Measurements from ENCODE around the gene PHF20.
"Not testable (repeated sequence)": the region's sequence is repeated elsewhere in the genome, so short reads cannot be mapped to it uniquely, and the experiment has no call there.

PHF20 gene

DNA sequence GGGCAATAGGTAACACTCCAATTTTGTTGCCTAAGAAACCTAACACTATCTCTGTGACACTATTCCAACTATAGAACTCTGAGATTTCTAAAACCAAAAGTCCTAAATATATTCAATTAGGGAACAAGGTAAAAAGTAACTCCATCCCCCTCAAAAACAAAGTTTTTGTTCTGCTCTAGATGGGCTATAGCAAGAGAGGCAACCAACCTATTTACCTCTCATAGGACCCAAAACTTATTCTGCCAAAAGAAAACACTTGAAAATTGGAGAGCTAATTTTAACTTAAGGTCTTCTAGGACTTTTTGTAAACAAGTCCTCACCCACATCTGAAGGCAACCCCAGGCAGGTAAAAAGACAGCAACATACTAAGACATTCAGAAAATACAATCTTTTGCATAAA is 37.4 kb upstream of the PHF20 start:
- H3K4me3 Mint-ChIP-seq: no peak overlapping the region

DNA sequence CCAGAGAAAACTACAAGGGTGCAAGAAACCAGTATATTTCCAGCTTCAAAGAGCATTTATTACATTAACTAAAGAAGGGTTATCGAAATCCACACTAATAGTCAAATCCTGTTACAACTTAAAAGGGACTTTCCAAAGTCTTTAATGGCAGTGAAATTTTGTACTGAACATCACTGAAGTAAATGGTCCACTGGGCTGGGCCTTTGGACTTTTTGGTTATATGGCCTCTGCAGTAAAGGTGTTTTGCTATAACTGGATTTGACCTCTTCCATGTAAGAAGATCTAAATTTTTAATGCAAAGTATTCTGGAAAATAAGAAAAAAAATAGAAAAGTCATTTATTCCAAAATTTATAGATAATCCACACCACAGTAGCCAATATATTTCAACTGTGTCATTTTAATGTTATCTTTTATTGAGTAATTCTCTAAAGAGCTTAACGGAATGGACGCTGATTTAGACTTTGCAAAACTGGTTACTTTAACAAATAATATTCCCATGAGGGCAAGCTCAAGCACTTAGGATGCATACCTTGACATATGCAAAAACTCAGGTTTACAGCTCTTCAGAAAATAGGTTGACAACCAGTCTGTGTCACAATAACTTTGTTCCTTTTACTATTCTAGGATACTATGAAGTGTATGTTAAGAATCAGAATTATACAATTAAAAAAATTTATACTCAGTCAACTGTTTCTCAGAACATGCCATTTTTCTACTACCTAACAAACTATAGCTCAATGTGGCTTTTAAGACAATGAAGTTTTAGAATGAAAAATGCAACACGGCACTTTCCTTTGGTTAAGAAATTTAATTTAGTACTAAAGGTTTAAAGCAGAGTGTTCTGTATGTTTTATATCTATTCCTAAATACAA is 36.8 kb upstream of the PHF20 start:
- Mint-ChIP-seq H3K9me3 (no peaks in the 10 kb centered on the region), H3K4me1 (ENCODE audit: low read depth) (peaks cover 36% of the 10 kb centered on the region), H3K4me3 (no peak overlapping the region), H3K27me3 (no peaks in the 10 kb centered on the region), H3K27ac (no peak overlapping the region), H3K36me3 (ENCODE audit: low read depth) (peaks cover 93% of the 10 kb centered on the region)
- intact Hi-C loops (cut with micrococcal nuclease): loop anchor here (10.0 kb wide), 1 partner anchor 150 kb away; no protein-coding TSS in a partner anchor

More for the DNA sequence above, 37.4 kb upstream of the PHF20 start:
- Mint-ChIP-seq H3K4me1 (ENCODE audit: low read depth) (peaks cover 32% of the 10 kb centered on the region), H3K36me3 (ENCODE audit: low read depth) (peaks cover 93% of the 10 kb centered on the region), H3K27ac (no peak overlapping the region), H3K9me3 (no peaks in the 10 kb centered on the region), H3K27me3 (no peaks in the 10 kb centered on the region)
- intact Hi-C loops (cut with micrococcal nuclease): loop anchor here (10.0 kb wide), 1 partner anchor 150 kb away; no protein-coding TSS in a partner anchor

DNA sequence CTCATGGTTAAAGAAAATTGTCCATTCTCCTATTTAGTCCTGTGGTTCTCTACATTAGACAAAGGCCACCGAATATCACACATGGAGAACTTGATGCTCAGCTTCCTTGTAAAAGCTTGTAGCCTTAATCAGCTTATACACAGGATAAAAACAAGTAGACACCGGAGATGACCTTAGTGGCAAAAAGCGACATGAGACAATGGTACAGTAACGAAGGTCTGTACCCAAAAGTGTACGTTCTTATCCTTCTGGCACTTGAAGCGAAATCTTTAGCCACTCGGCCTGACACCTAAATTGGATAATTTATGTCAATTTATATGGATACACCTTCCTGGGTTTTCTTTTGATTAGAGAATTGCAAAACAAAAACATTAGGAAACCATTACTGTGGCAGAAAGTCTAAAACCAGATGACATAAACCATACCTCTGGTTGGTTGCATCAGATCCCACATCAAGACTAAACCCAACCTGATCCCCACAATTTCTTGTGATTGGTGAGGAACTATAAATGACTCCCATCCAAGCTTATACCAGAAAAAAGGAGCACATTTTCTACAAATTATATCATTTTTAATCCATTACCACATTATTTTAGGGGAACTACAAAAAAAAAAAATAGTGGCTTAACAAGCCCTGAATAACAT is 35.9 kb upstream of the PHF20 start:
- no peak overlapping the region for H3K4me3 Mint-ChIP-seq
- no peaks in the 10 kb centered on the region for H3K27me3 Mint-ChIP-seq
- H3K36me3 Mint-ChIP-seq (ENCODE audit: low read depth): peaks cover 93% of the 10 kb centered on the region
- H3K9me3 Mint-ChIP-seq: no peaks in the 10 kb centered on the region
- no peak overlapping the region for H3K27ac Mint-ChIP-seq
- intact Hi-C loops (cut with micrococcal nuclease): loop anchor here (10.0 kb wide), 1 partner anchor 149 kb away; no protein-coding TSS in a partner anchor
- peaks cover 41% of the 10 kb centered on the region for H3K4me1 Mint-ChIP-seq (ENCODE audit: low read depth)

DNA sequence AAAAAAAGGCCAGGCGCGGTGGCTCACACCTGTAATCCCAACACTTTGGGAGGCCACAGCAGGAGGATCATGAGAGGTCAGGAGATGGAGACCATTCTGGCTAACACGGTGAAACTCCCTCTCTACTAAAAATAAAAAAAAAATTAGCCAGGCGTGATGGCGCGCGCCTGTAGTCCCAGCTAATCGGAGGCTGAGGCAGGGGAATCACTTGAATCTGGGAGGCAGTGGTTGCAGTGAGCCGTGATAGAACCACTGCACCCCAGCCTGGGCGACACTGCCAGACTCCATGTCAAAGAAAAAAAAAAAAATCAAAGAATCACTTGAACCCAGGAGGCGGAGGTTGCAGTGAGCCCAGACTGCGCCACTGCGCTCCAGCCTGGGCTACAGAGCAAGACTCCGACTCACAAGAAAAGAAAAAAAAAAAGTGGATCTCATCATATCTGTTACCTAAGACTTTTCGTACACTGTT is 33.9 kb upstream of the PHF20 start:
- intact Hi-C loops (cut with micrococcal nuclease): loop anchor here (10.0 kb wide), 1 partner anchor 147 kb away; no protein-coding TSS in a partner anchor
- Mint-ChIP-seq H3K9me3 (no peaks in the 10 kb centered on the region), H3K36me3 (ENCODE audit: low read depth) (peaks cover 96% of the 10 kb centered on the region), H3K4me1 (ENCODE audit: low read depth) (peaks cover 46% of the 10 kb centered on the region), H3K27me3 (no peaks in the 10 kb centered on the region), H3K4me3 (no peak overlapping the region), H3K27ac (no peak overlapping the region)

DNA sequence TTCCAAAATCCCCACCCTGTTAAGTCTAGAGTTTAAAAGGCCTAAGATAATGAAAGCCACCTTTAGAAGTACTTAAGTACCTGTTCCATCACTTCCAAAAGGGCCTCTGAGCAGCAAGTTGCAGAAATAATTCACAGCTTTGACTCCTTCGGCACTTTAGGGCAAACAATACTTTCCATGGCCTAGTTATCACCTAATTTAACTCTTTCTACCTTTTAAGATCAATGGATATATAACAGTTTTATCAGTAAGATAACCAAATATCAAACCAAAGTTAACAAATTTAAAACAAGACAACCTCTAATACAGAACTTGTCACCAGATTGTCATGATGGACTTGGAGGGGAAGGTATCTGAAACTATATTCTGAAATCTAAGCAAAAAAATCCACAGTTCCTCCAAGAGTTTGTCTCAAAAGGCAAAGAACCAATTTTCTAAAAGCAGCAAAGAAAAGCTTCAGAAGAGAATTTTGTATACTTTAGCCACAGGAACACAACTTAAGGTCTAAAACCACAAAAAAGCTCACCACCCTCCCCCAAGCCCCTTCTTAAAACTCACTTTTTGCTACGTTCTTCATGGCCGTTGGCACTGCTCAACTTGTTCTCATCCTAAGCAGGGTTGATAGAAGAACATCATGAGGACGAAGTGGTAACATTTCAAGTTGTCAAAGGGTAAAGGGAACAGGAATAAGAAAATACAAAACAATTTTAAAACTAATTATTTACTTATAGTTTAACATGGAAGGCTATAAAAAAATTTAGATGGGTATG is 33.2 kb upstream of the PHF20 start:
- no peaks in the 10 kb centered on the region for H3K27me3 Mint-ChIP-seq
- no peaks in the 10 kb centered on the region for H3K9me3 Mint-ChIP-seq
- H3K4me3 Mint-ChIP-seq: no peak overlapping the region
- H3K4me1 Mint-ChIP-seq (ENCODE audit: low read depth): peaks cover 46% of the 10 kb centered on the region
- peaks cover 93% of the 10 kb centered on the region for H3K36me3 Mint-ChIP-seq (ENCODE audit: low read depth)
- intact Hi-C loops (cut with micrococcal nuclease): loop anchor here (10.0 kb wide), 1 partner anchor 146 kb away; no protein-coding TSS in a partner anchor
- no peak overlapping the region for H3K27ac Mint-ChIP-seq

DNA sequence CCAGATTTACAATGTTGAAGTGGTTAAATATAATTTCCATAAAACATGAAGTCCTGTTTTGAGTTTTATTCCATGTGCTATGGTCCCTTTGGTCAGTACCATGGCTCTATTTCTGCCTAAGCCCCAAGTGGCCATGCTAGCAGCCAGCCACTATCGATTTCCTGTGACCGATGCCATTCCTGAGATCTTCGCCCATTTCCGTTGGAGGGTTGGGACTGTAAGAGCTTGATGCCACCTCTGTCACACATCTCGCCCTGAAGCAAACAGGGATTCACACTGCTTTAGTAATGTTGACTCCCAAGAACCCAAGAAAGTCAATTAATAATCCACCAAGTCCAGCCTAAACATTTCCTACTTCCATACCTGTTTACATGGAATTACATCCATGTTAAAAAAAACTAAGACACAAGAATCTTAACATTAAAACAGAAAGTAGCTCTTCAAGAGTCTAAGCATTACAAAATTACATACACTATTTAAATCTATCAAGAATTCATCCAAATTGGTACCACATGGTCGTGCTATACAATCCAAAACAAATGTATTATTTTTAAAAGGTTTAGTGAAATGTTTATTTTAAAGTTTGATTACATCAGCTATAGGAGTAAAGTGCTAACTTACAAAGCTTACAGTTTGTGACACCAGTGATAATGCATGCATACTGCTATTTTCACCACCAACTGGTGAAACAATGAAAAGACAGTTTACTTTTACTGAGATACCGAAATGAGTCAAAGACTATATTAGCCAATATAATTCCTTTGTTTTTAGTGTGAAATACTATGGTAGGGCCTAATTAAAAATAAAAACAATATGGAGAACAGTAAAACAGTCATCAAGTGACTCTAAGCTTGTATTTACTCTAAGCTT is 32.3 kb upstream of the PHF20 start:
- intact Hi-C loops (cut with micrococcal nuclease): loop anchor here (10.0 kb wide), 1 partner anchor 145 kb away; no protein-coding TSS in a partner anchor
- Mint-ChIP-seq H3K36me3 (ENCODE audit: low read depth) (peaks cover 84% of the 10 kb centered on the region), H3K27me3 (no peaks in the 10 kb centered on the region), H3K4me3 (peak overlapping the region; percentile 48), H3K4me1 (ENCODE audit: low read depth) (peaks cover 40% of the 10 kb centered on the region), H3K9me3 (no peaks in the 10 kb centered on the region), H3K27ac (peak overlapping the region; percentile 34)

DNA sequence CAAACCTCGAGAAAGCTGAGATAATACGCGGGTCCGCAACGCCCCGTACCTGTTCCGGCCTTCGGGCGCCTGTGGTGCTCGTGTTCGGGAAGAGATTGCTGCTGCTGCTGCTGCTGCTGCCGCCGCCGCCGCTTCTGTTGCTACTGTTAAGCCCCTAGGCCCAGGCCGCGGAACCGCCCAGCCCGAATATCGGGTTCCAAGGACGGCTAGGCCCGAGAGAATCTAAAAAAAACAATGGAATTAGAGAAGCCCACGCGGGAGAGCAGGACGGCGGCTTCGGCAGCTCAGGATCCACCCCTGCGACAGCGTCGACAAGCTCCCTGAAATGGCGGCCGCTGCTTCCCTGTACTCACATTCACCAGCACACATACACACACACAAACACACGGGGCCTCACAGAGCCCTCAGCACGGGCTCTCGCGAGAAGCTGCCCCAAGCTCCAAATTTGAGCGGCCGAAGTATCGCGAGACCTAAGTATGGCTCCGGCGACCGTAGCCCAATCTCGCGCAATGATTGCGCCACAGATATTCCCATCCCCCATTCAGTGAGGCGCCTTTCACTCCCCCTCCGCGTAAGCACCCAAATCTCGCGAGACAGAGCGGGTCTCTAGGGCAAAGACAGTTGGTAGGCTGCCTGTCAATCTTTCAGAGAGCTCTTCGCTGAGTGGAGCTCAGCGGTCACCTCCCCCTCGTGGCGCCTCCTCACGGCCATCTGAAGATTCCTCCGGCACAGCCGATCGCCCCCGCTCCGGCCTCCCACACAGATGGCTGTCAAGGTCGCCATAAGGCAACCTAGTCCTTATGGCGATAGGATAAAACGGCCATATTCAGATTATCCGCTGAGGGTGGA is 29.7 kb upstream of the PHF20 start, which contains the start of gene RBM39:
Gene RBM39, minus strand, starts transcription at position 369 of the 849 bp plus-strand sequence. CDS start 1,386 bp downstream, outside the sequence.
- Mint-ChIP-seq H3K4me3 (peak within 1 kb of the TSS; percentile 91), H3K27me3 (no peaks in the 10 kb centered on the region), H3K27ac (peak within 1 kb of the TSS; percentile 100), H3K36me3 (ENCODE audit: low read depth) (peaks cover 62% of the 10 kb centered on the region), H3K9me3 (no peaks in the 10 kb centered on the region), H3K4me1 (ENCODE audit: low read depth) (peaks cover 39% of the 10 kb centered on the region)
- intact Hi-C loops (cut with micrococcal nuclease): no loop called here

DNA sequence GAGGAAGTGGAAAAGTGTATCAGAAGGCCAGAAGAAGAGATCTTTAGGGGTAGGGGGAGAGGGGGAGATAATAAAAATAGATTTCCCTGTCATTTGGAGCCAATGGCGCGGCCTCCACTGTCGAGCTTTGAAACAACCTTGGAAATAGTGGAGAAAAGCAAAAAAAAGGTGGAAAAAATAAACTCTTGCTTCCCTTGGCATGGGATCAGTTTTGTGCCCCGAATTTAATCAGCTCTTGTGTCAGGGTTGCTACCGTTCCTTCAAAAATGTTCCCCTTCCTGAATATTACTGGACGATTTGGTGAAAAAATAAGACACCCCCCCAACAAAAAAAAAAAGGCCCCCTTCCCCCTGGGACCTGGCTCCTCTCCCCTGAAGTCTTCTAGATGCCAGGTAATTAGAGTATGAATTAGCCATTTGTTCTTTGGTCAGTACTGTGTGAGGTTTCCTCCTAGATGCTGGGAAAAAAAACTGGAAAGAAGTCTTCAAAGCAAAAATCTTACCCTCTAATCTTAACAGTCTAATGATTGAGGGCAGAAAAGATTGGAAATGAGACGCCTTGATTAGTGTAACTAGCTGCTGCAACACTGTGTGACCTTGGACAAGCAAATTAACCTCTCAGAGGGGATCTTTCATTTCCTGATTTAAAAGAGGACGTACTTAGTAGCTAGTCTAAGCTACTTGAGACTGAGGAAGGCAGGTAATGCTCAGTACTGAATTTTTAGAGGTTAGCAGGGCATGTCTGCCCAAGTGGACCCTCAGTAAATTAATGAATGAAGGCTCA is 28.9 kb upstream of the PHF20 start:
- Mint-ChIP-seq H3K27me3 (no peaks in the 10 kb centered on the region), H3K4me1 (ENCODE audit: low read depth) (peaks cover 34% of the 10 kb centered on the region), H3K4me3 (peak overlapping the region; percentile 91), H3K36me3 (ENCODE audit: low read depth) (peaks cover 53% of the 10 kb centered on the region), H3K9me3 (no peaks in the 10 kb centered on the region), H3K27ac (peak overlapping the region; percentile 100)
- intact Hi-C loops (cut with micrococcal nuclease): loop anchor here (1.0 kb wide), 1 partner anchor 28 kb away; no protein-coding TSS in a partner anchor

DNA sequence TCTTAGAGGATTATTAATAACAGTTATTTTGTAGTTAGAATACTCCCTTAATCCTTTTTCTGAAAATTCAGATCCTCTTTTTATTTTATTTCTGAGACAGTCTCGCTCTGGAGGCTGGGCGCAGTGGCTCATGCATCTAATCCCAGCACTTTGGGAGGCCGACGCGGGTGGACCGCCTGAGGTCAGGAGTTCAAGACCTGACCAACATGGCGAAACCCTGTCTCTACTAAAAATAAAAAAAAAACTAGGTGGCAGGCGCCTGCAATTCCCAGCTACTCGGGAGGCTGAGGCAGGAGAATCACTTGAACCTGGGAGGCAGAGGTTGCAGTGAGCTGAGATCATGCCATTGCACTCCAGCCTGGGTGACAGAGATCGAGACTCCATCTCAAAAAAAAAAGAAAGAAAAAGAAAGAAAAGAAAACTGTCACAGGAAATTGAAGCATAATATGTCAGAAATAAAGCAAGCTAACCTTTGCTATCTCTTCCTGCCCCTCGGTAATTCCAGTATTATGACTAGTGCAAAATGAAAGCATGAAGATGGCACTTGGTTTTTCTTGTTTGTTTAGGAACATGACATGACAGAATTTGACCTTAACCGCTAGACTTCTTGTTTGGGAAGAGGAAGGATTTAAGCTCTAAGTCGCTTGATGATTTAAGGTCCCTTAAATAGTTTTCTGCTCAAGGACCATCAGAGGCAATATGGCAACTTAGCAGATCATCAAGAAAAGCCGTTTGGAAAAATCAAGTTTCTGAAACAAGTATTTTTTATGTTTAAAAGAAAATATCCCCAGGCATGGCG is 27.9 kb upstream of the PHF20 start:
- intact Hi-C loops (cut with micrococcal nuclease): loop anchor here (1.0 kb wide), 1 partner anchor 27 kb away; no protein-coding TSS in a partner anchor
- H3K9me3 Mint-ChIP-seq: no peaks in the 10 kb centered on the region
- peaks cover 27% of the 10 kb centered on the region for H3K4me1 Mint-ChIP-seq (ENCODE audit: low read depth)
- peak overlapping the region; percentile 100 for H3K27ac Mint-ChIP-seq
- H3K27me3 Mint-ChIP-seq: no peaks in the 10 kb centered on the region
- peak overlapping the region; percentile 91 for H3K4me3 Mint-ChIP-seq
- H3K36me3 Mint-ChIP-seq (ENCODE audit: low read depth): peaks cover 44% of the 10 kb centered on the region

DNA sequence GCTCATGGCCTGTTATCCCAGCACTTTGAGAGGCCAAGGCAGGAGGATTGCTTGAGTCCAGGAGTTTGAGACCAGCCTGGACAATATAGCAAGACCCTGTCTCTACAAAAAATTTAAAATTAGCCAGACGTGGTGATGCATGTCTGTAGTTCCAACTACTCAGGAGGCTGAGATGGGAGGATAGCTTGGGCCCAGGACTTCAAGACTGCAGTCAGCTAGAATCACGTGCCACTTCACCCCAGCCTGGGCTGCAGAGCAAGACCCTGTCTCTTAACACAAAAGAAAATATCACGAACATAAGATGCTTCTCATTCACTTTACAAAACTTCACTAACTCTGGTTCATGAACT is 27.3 kb upstream of the PHF20 start:
- H3K4me3 Mint-ChIP-seq; H3K27me3 Mint-ChIP-seq; intact Hi-C loops (cut with micrococcal nuclease); H3K9me3 Mint-ChIP-seq: not testable (repeated sequence)
- peaks cover 38% of the 10 kb centered on the region for H3K36me3 Mint-ChIP-seq (ENCODE audit: low read depth)
- H3K4me1 Mint-ChIP-seq (ENCODE audit: low read depth): peaks cover 24% of the 10 kb centered on the region
- H3K27ac Mint-ChIP-seq: peak overlapping the region; percentile 100

DNA sequence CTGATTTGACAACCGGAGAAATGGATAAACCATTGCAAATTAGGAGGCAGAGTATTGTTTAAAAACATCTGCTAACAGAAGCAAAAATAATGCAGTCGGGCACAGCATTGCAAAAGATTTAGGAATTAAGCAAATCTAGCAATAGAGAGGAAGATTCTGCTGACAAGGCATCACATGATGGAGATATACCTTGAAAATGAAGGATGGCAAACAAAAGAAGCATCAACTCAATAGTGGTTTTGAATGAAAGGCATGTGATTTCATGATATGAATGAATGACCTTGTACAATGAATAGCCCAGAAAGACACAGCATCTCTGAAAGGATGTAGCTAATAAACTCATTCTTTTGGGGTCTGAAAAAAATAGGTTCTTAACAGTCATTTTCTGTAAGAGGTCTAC is 21.2 kb upstream of the PHF20 start:
- Mint-ChIP-seq H3K27ac (no peak overlapping the region), H3K27me3 (no peaks in the 10 kb centered on the region)
- intact Hi-C loops (cut with micrococcal nuclease): no loop called here

More for the DNA sequence above, 21.2 kb upstream of the PHF20 start:
- H3K4me1 Mint-ChIP-seq (ENCODE audit: low read depth): no peaks in the 10 kb centered on the region
- no peak overlapping the region for H3K4me3 Mint-ChIP-seq
- no peaks in the 10 kb centered on the region for H3K36me3 Mint-ChIP-seq (ENCODE audit: low read depth)
- H3K9me3 Mint-ChIP-seq: no peaks in the 10 kb centered on the region

Data from dendritic cell treated with granulocyte-macrophage colony-stimulating factor and Interleukin-4, amounts not matched to agents 40 ng/mL and 50 ng/mL, for 4 days (primary cell).